ENCODE measurements around the gene SNCG. TPM values are rescaled to one million over a fixed set of nuclear protein-coding genes. Genes with fewer than 3 reads are reported as not detected.

The SNCG gene
- 56.4 TPM for polyA plus RNA-seq (2012; ENCODE audit: insufficient read length, low read depth)

- TF ChIP-seq FOXP2 (optimal IDR thresholded peaks at IDR 0.05; ENCODE audit: borderline replicate concordance, extremely low read depth, extremely low read length, insufficient read depth), result no peak
- TF ChIP-seq REST (IDR thresholded peaks at IDR 0.05; ENCODE audit: insufficient read depth in 1 of 2, low read depth in 2 of 2, low read length in 2 of 2), result no peak
- TF ChIP-seq POLR2AphosphoS5 (IDR thresholded peaks at IDR 0.05; ENCODE audit: low read depth, low read length), result no peak
These were observed at the start of gene SNCG for GRCh38 chr10:86958116-86958900. SNCG (plus strand) TSS chr10:86958599; CDS start chr10:86958698, 99 bp downstream.

- no peak for TF ChIP-seq TAF1 (IDR thresholded peaks at IDR 0.05; ENCODE audit: borderline replicate concordance, insufficient read depth, low read length)
- TF ChIP-seq POLR2AphosphoS5 (IDR thresholded peaks at IDR 0.05; ENCODE audit: low read depth, low read length), result no peak
- TF ChIP-seq REST (IDR thresholded peaks at IDR 0.05; ENCODE audit: insufficient read depth in 1 of 2, low read depth in 2 of 2, low read length in 2 of 2), result no peak
- no peak for TF ChIP-seq SIN3A (IDR thresholded peaks at IDR 0.05; ENCODE audit: borderline replicate concordance, insufficient read depth, low read length)
- TF ChIP-seq FOXP2 (optimal IDR thresholded peaks at IDR 0.05; ENCODE audit: borderline replicate concordance, extremely low read depth, extremely low read length, insufficient read depth), result no peak
These were observed 43.7 kb upstream of the SNCG start for GRCh38 chr10:86914734-86915133.

GRCh38 chr10:86918022-86918471, 40.4 kb upstream of the SNCG start:
- TF ChIP-seq POLR2AphosphoS5 (IDR thresholded peaks at IDR 0.05; ENCODE audit: low read depth, low read length), result no peak
- TF ChIP-seq SIN3A (IDR thresholded peaks at IDR 0.05; ENCODE audit: borderline replicate concordance, insufficient read depth, low read length), result no peak
- no peak for TF ChIP-seq REST (IDR thresholded peaks at IDR 0.05; ENCODE audit: insufficient read depth in 1 of 2, low read depth in 2 of 2, low read length in 2 of 2)
- no peak for TF ChIP-seq TAF1 (IDR thresholded peaks at IDR 0.05; ENCODE audit: borderline replicate concordance, insufficient read depth, low read length)

GRCh38 chr10:86922553-86922961, 35.8 kb upstream of the SNCG start:
- TF ChIP-seq FOXP2 (optimal IDR thresholded peaks at IDR 0.05; ENCODE audit: borderline replicate concordance, extremely low read depth, extremely low read length, insufficient read depth) (no peak), POLR2AphosphoS5 (IDR thresholded peaks at IDR 0.05; ENCODE audit: low read depth, low read length) (no peak), SIN3A (IDR thresholded peaks at IDR 0.05; ENCODE audit: borderline replicate concordance, insufficient read depth, low read length) (no peak), TAF1 (IDR thresholded peaks at IDR 0.05; ENCODE audit: borderline replicate concordance, insufficient read depth, low read length) (no peak), REST (IDR thresholded peaks at IDR 0.05; ENCODE audit: insufficient read depth in 1 of 2, low read depth in 2 of 2, low read length in 2 of 2) (no peak)

Measured in PFSK-1 (cell line).